Upper lobe of right lung (tissue), 1 donor: Measurements from ENCODE around the gene UCMA. TPM values are rescaled to one million over a fixed set of nuclear protein-coding genes. Genes with fewer than 3 reads are reported as not detected.
"Not testable (repeated sequence)": the region's sequence is repeated elsewhere in the genome, so short reads cannot be mapped to it uniquely, and the experiment has no call there.

Experiments
- ATAC-seq: fragments of 200-7000 bp; cut with Tn5 transposase; one replicate; pipeline ENCODE4 v1.9.1; 2020; ENCODE audit warnings: mild to moderate bottlenecking, moderate library complexity
- DNase-seq: peaks from one replicate; pipeline ENCODE4 v3.0.0-alpha.2; 2020
- H3K27ac ChIP-seq: fragments of 200-600 bp; one replicate; pipeline ENCODE4 v1.8.0; 2022
- H3K27me3 ChIP-seq: fragments of 200-600 bp; one replicate; pipeline ENCODE4 v1.8.0; 2022; ENCODE audit warnings: mild to moderate bottlenecking
- H3K36me3 ChIP-seq: fragments of 200-600 bp; one replicate; pipeline ENCODE4 v1.8.0; 2022
- H3K4me1 ChIP-seq: fragments of 200-600 bp; one replicate; pipeline ENCODE4 v1.8.0; 2022
- H3K4me3 ChIP-seq: fragments of 200-600 bp; one replicate; pipeline ENCODE4 v1.8.0; 2022; ENCODE audit warnings: mild to moderate bottlenecking
- H3K9me3 ChIP-seq: fragments of 200-600 bp; one replicate; pipeline ENCODE4 v1.8.0; 2022
- intact Hi-C: fragments of 100-400 bp; cut with DNase I; formaldehyde crosslinking; loops from one replicate; pipeline ENCODE4 v1.11.0; 2022
- total RNA-seq: library from RNA; stranded (reverse); fragmentation: NEBNext Ultra II Directional; extraction: Animal tissue kit (Norgen Biotek cat#: 25700); gene quantifications from one replicate; pipeline ENCODE4 v1.2.1, GENCODE V29; 2021
- TF ChIP-seq, protein P1 (sequence below): fragments of 200-600 bp; IDR thresholded peaks from one replicate; pipeline ENCODE4 v1.8.0; 2022; ENCODE audit warnings: antibody characterized with exemption
- donor health status: DM: no; HTN: yes; CAD: no; lungs with severe emphysema.

The UCMA gene
- total RNA-seq, 1 donor from 2014 or later: not detected

DNA sequence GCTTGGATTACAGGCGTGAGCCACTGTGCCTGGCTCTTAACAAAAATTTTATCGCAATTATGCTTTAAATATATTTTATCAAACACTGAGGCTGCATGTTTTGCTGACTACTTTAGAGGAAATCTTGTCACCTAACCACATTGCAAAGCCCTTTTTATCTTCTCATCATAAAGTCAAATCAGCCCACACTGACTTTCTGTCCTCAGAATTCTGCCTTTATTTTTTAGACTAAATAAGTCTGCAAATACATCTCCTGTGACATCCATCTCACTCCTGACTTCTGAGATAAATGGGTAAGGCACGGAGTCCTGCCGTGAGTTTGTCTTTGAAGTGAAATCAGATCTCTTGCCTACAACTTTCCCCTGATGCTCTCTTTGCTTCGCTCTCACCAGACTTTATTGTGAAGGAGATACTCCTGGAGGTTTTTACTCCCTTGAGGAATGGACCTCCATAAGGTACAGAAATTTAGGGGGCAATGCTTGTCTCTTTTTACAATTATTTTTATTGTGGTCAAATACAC, 23.5 kb upstream of the UCMA start:
- H3K36me3 ChIP-seq: no peaks in the 10 kb centered on the region
- H3K4me3 ChIP-seq: no peak overlapping the region
- no peak overlapping the region for H3K27ac ChIP-seq
- intact Hi-C loops: no loop called here
- DNase-seq (no peak), ATAC-seq (no peak)
- TF ChIP-seq, protein P1, sequence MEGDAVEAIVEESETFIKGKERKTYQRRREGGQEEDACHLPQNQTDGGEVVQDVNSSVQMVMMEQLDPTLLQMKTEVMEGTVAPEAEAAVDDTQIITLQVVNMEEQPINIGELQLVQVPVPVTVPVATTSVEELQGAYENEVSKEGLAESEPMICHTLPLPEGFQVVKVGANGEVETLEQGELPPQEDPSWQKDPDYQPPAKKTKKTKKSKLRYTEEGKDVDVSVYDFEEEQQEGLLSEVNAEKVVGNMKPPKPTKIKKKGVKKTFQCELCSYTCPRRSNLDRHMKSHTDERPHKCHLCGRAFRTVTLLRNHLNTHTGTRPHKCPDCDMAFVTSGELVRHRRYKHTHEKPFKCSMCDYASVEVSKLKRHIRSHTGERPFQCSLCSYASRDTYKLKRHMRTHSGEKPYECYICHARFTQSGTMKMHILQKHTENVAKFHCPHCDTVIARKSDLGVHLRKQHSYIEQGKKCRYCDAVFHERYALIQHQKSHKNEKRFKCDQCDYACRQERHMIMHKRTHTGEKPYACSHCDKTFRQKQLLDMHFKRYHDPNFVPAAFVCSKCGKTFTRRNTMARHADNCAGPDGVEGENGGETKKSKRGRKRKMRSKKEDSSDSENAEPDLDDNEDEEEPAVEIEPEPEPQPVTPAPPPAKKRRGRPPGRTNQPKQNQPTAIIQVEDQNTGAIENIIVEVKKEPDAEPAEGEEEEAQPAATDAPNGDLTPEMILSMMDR: no peak
- no peaks in the 10 kb centered on the region for H3K9me3 ChIP-seq
- H3K27me3 ChIP-seq: no peaks in the 10 kb centered on the region
- H3K4me1 ChIP-seq: no peaks in the 10 kb centered on the region

DNA sequence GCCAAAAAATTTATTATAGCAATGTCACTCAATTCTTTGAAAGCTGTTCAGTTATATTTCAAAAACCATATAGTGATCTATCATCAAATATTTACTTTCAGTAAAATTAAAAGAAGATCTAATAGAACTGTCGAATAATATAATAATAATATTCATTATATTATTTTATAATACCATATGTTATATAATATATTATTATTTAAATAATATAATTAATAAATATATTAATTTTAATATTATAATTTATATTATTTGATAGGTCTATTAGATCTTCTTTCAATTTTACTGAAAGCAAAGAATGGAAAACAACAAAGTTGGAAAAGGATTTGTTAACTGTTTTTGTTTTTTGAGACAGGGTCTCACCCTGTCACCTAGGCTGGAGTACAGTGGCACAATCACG, 22.5 kb upstream of the UCMA start:
- Histone ChIP-seq H3K36me3 (no peaks in the 10 kb centered on the region), H3K27ac (no peak overlapping the region), H3K4me3 (no peak overlapping the region), H3K9me3 (no peaks in the 10 kb centered on the region), H3K4me1 (no peaks in the 10 kb centered on the region), H3K27me3 (no peaks in the 10 kb centered on the region)
- ATAC-seq (no peak), DNase-seq (no peak)
- TF ChIP-seq, protein P1: no peak
- intact Hi-C loops: no loop called here

- Histone ChIP-seq H3K4me3 (no peak overlapping the region), H3K36me3 (no peaks in the 10 kb centered on the region), H3K27me3 (no peaks in the 10 kb centered on the region), H3K9me3 (no peaks in the 10 kb centered on the region), H3K4me1 (no peaks in the 10 kb centered on the region), H3K27ac (no peak overlapping the region)
- TF ChIP-seq, protein P1: no peak
- DNase-seq (no peak), ATAC-seq (no peak)
- intact Hi-C loops: no loop called here
Observed at GRCh38 chr10:13253726-13254125, 19.6 kb upstream of the UCMA start.

DNA sequence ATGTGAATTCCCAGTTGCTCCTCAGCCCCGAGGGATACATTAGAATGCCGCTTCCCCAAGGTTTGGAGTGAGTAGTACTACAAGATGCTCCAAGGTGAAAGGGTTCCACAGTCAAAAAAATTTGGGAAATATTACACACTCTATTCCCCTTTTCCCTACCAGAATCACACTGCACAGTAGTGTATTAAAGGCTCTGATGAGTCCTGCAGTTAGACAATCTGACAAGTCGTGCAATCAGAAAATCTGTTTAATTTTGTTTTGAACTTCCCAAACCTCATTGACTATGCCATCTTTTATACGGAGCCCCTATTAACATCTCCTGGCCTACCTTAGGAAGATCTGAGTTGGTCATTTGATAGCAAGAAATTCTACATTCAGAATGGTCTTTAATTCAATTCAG, 13.6 kb upstream of the UCMA start:
- TF ChIP-seq, protein P1: no peak
- Histone ChIP-seq H3K27ac (no peak overlapping the region), H3K9me3 (no peaks in the 10 kb centered on the region), H3K36me3 (no peaks in the 10 kb centered on the region), H3K4me3 (no peak overlapping the region), H3K27me3 (no peaks in the 10 kb centered on the region), H3K4me1 (no peaks in the 10 kb centered on the region)
- intact Hi-C loops: no loop called here
- no peak for DNase-seq
- ATAC-seq: no peak

GRCh38 chr10:13247246-13247645, 13.1 kb upstream of the UCMA start:
- intact Hi-C loops: no loop called here
- Histone ChIP-seq H3K4me3 (no peak overlapping the region), H3K36me3 (no peaks in the 10 kb centered on the region), H3K27me3 (no peaks in the 10 kb centered on the region), H3K4me1 (no peaks in the 10 kb centered on the region), H3K27ac (no peak overlapping the region), H3K9me3 (no peaks in the 10 kb centered on the region)
- TF ChIP-seq, protein P1: no peak
- no peak for DNase-seq
- no peak for ATAC-seq

- H3K36me3 ChIP-seq, H3K4me1 ChIP-seq, H3K27ac ChIP-seq, DNase-seq, intact Hi-C loops, H3K4me3 ChIP-seq, ATAC-seq, H3K9me3 ChIP-seq, H3K27me3 ChIP-seq: not testable (repeated sequence)
Observed at GRCh38 chr10:13242260-13242659, 8.1 kb upstream of the UCMA start.
